Measurements from ENCODE around the gene GPR173.

Gene GPR173

GRCh38 chrX:53089224-53089842 is 40.7 kb downstream of the GPR173 start:
- peak overlapping the region; percentile 48 for H3K4me3 ChIP-seq (ENCODE audit: low read depth, low read length)
- ChIA-PET CTCF (interaction anchor here (0.8 to 3.7 kb wide), 2 partner anchors 16 to 18 kb away, joined by 3 to 23 read pairs; no protein-coding TSS in a partner anchor), POLR2A (no interaction called here)
- TF ChIP-seq, protein P1, sequence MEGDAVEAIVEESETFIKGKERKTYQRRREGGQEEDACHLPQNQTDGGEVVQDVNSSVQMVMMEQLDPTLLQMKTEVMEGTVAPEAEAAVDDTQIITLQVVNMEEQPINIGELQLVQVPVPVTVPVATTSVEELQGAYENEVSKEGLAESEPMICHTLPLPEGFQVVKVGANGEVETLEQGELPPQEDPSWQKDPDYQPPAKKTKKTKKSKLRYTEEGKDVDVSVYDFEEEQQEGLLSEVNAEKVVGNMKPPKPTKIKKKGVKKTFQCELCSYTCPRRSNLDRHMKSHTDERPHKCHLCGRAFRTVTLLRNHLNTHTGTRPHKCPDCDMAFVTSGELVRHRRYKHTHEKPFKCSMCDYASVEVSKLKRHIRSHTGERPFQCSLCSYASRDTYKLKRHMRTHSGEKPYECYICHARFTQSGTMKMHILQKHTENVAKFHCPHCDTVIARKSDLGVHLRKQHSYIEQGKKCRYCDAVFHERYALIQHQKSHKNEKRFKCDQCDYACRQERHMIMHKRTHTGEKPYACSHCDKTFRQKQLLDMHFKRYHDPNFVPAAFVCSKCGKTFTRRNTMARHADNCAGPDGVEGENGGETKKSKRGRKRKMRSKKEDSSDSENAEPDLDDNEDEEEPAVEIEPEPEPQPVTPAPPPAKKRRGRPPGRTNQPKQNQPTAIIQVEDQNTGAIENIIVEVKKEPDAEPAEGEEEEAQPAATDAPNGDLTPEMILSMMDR (IDR thresholded peaks at IDR 0.05; ENCODE audit: insufficient read depth, low read length, missing control alignments), result peak; percentile 65
- DNase-seq (ENCODE audit: low read depth, low spot score), result no peak

- ChIA-PET CTCF (interaction anchor here (0.8 to 3.7 kb wide), 2 partner anchors 17 to 19 kb away, joined by 3 to 23 read pairs; no protein-coding TSS in a partner anchor), POLR2A (no interaction called here)
- H3K4me3 ChIP-seq (ENCODE audit: low read depth, low read length), result no peak overlapping the region
- DNase-seq (ENCODE audit: low read depth, low spot score), result no peak
- TF ChIP-seq, protein P1 (IDR thresholded peaks at IDR 0.05; ENCODE audit: insufficient read depth, low read length, missing control alignments), result no peak
These were observed 41.3 kb downstream of the GPR173 start for GRCh38 chrX:53089925-53090324.

DNA sequence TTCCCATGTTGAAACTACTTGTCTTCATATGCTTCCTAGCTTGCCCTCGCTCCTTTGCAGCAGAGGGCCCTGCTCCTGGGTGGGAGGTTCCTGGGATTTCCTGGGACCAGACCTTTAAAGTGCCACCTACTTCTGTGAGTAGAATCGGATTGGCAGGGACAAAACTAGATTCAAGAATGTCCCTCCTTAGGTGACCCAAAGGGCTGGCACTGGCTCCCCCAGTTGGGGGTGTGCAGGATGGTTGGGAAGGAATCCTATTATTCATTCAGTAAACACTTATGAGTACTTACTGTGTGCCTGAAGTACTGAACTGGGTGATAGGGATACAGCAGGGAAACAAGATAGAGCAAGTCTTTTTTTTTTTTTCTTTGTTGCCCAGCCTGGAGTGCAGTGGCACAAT is 42.8 kb downstream of the GPR173 start:
- DNase-seq (ENCODE audit: low read depth, low spot score), result no peak
- ChIA-PET CTCF (interaction anchor here (3.7 kb wide), 1 partner anchor 20 kb away, joined by 23 read pairs; no protein-coding TSS in a partner anchor), POLR2A (no interaction called here)
- H3K4me3 ChIP-seq (ENCODE audit: low read depth, low read length), result no peak overlapping the region
- TF ChIP-seq, protein P1 (IDR thresholded peaks at IDR 0.05; ENCODE audit: insufficient read depth, low read length, missing control alignments), result no peak

- ChIA-PET POLR2A (no interaction called here), CTCF (no interaction called here)
- no peak for DNase-seq (ENCODE audit: low read depth, low spot score)
- TF ChIP-seq, protein P1 (IDR thresholded peaks at IDR 0.05; ENCODE audit: insufficient read depth, low read length, missing control alignments), result peak; percentile 59
- peak overlapping the region; percentile 61 for H3K4me3 ChIP-seq (ENCODE audit: low read depth, low read length)
These were observed 44.6 kb downstream of the GPR173 start for GRCh38 chrX:53093177-53093655.

- peak; percentile 68 for DNase-seq (ENCODE audit: low read depth, low spot score)
- CTCF ChIA-PET, result no interaction called here
- POLR2A ChIA-PET, result interaction anchor here (0.6 kb wide), 1 partner anchor 25 kb away, joined by 5 read pairs; no protein-coding TSS in a partner anchor
- H3K4me3 ChIP-seq (ENCODE audit: low read depth, low read length), result peak within 1 kb of the TSS; percentile 72
- TF ChIP-seq, protein P1 (IDR thresholded peaks at IDR 0.05; ENCODE audit: insufficient read depth, low read length, missing control alignments), result no peak
These were observed 45.4 kb downstream of the GPR173 start, which contains the start of gene KANTR for GRCh38 chrX:53093748-53094581. TSS of gene KANTR (plus strand) at chrX:53094142. CDS start at chrX:53124273, 30,131 bp downstream.

DNA sequence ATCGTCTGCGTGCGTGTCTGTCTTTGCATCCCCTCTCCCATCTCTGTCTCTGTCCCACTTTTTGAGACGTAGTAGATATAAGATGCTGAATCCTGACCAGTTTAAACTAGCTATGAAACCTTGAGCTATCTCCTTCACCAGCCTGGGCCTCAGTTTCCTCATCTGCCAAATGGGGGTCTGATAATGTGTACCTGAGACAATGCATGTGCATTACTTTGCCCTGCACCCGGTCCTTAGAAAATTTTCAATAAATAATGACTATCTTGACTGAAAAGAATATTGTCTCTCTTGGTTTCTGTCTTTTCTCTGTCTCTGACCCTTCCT is 46.0 kb downstream of the GPR173 start:
- TF ChIP-seq, protein P1 (IDR thresholded peaks at IDR 0.05; ENCODE audit: insufficient read depth, low read length, missing control alignments), result no peak
- ChIA-PET POLR2A (no interaction called here), CTCF (no interaction called here)
- peak overlapping the region; percentile 72 for H3K4me3 ChIP-seq (ENCODE audit: low read depth, low read length)
- DNase-seq (ENCODE audit: low read depth, low spot score), result no peak

Measured in AG04449 (cell line).